Neural cell (in vitro differentiated cells): Measurements from ENCODE around the gene B3GALNT2.

Source experiments
- CTCF ChIP-seq: fragments of 450-650 bp; IDR thresholded peaks from 2 replicates; pipeline ENCODE4 v1.5.1; 2014; ENCODE audit warnings: antibody characterized with exemption, mild to moderate bottlenecking, moderate library complexity; ENCODE audit not compliant: poor library complexity, severe bottlenecking
- EP300 ChIP-seq: fragments of 450-650 bp; conservative IDR thresholded peaks from 2 replicates; pipeline ENCODE4 v1.6.1; 2014; ENCODE audit warnings: antibody characterized with exemption, mild to moderate bottlenecking, moderate library complexity; ENCODE audit not compliant: poor library complexity, severe bottlenecking
- EZH2 ChIP-seq: fragments of 200-600, 300-800 bp; shearing (Covaris generic), sonication (generic); IDR thresholded peaks from 2 replicates; pipeline ENCODE4 v1.6.1; 2014; ENCODE audit warnings: antibody characterized with exemption, low read length, borderline replicate concordance, mild to moderate bottlenecking; ENCODE audit not compliant: insufficient read depth, poor library complexity, severe bottlenecking
- POLR2AphosphoS5 ChIP-seq: IDR thresholded peaks from 2 replicates; pipeline ENCODE4 v1.6.1; 2012
- REST ChIP-seq: IDR thresholded peaks from 2 replicates; pipeline ENCODE4 v1.6.1; 2012; ENCODE audit warnings: borderline replicate concordance
- SMC3 ChIP-seq: fragments of 450-650 bp; conservative IDR thresholded peaks from 2 replicates; pipeline ENCODE4 v1.6.1; 2014; ENCODE audit warnings: antibody characterized with exemption, mild to moderate bottlenecking, moderate library complexity; ENCODE audit not compliant: poor library complexity

- no peak for TF ChIP-seq REST
- TF ChIP-seq EP300: no peak
- TF ChIP-seq CTCF: no peak
- no peak for TF ChIP-seq SMC3
- no peak for TF ChIP-seq EZH2
- TF ChIP-seq POLR2AphosphoS5: no peak
Measured at GRCh38 chr1:235441159-235441685, 63.0 kb downstream of the B3GALNT2 start.
